K562 (cell line): ENCODE results near the gene MYO1B. TPM values are rescaled to one million over a fixed set of nuclear protein-coding genes. Genes with fewer than 3 reads are reported as not detected.
A peak's percentile ranks its signal among the peaks of the same experiment; 100 is the strongest.

Experiments used
- ELF4 ChIP-seq: fragments of 450-650 bp; formaldehyde crosslinking; IDR thresholded peaks from 2 replicates; pipeline ENCODE4 v1.4.0; 2022; ENCODE audit warnings: missing genetic modification characterization
- FOSL1 ChIP-seq: fragments of 200-800 bp; sonication (Bioruptor generic); conservative IDR thresholded peaks from 2 replicates; pipeline ENCODE4 v1.6.1; 2016; ENCODE audit warnings: missing genetic modification characterization, missing compliant biosample characterization
- GABPB2 ChIP-seq: fragments of 250-450 bp; sonication (Bioruptor Pico); conservative IDR thresholded peaks from 2 replicates; pipeline ENCODE4 v1.5.1; 2021; ENCODE audit warnings: mild to moderate bottlenecking
- HDAC3 ChIP-seq: fragments of 450-650 bp; IDR thresholded peaks from 2 replicates; pipeline ENCODE4 v1.6.1; 2018; ENCODE audit warnings: borderline replicate concordance, mild to moderate bottlenecking, moderate library complexity; ENCODE audit not compliant: partially characterized antibody
- JUN ChIP-seq, 2 experiments: sonication (generic) in 1 of 2; formaldehyde crosslinking in 1 of 2; IDR thresholded peaks; 2 replicates each; pipeline versions ENCODE4 v1.6.1 to v1.8.0; 2012 to 2022; ENCODE audit warnings: borderline replicate concordance in 2 of 2, mild to moderate bottlenecking in 2 of 2, improper control_type of control experiment in 1 of 2, low read depth in 1 of 2, low read length in 1 of 2, missing genetic modification reagents in 1 of 2
- JUNB ChIP-seq: fragments of 450-650 bp; formaldehyde crosslinking; conservative IDR thresholded peaks from 2 replicates; pipeline ENCODE4 v1.4.0; 2020; ENCODE audit warnings: mild to moderate bottlenecking
- L3MBTL2 ChIP-seq: fragments of 450-650 bp; IDR thresholded peaks from 2 replicates; pipeline ENCODE4 v1.6.1; 2016; ENCODE audit warnings: mild to moderate bottlenecking, moderate library complexity
- MYC ChIP-seq, 2 experiments: fragments of 250-450 bp in 1 of 2; sonication (Bioruptor Pico) in 1 of 2; IDR thresholded peaks; 2 replicates each; pipeline versions ENCODE4 v1.5.1 to v1.6.1; 2012 to 2021; ENCODE audit warnings: low read depth in 2 of 2, borderline replicate concordance in 1 of 2, improper control_type of control experiment in 1 of 2, low read length in 1 of 2, mild to moderate bottlenecking in 1 of 2, moderate library complexity in 1 of 2
- NFE2 ChIP-seq: IDR thresholded peaks from 2 replicates; pipeline ENCODE4 v1.6.1; 2014; ENCODE audit warnings: antibody characterized with exemption, low read depth
- RCOR1 ChIP-seq, 2 experiments: IDR thresholded peaks; 2 replicates each; pipeline ENCODE4 v1.6.1; 2012; ENCODE audit warnings: low read depth in 2 of 2, low read length in 2 of 2, borderline replicate concordance in 1 of 2, improper control_type of control experiment in 1 of 2
- SMARCE1 ChIP-seq: fragments of 450-650 bp; IDR thresholded peaks from 2 replicates; pipeline ENCODE4 v1.7.1; 2016; ENCODE audit warnings: mild to moderate bottlenecking
- polyA plus RNA-seq, 8 experiments: library from polyadenylated mRNA; depleted of rRNA in 4 of 8; stranded (reverse) in 5 of 8; unstranded in 3 of 8; fragments of >200 nt; fragmentation: Nextera tagmentation in 2 of 8; fragmentation: Illumina TruSeq in 1 of 8; extraction: Ambion mirVana in 2 of 8; extraction: Trizol in 1 of 8; gene quantifications; 2 replicates each; pipeline versions ENCODE4 v1.2.1 to v1.2.3, GENCODE V29; 2011 to 2014; ENCODE audit warnings: inconsistent platforms in 1 of 8, missing spikeins in 1 of 8
- total RNA-seq, 7 experiments: library from RNA; depleted of rRNA in 6 of 7; stranded (reverse); fragments of >200 nt in 6 of 7; fragmentation: Illumina TruSeq in 2 of 7; extraction: Trizol in 2 of 7; gene quantifications; 2 replicates each; pipeline versions ENCODE4 v1.2.1 to v1.2.3, GENCODE V29; 2011 to 2021; ENCODE audit warnings: low replicate concordance in 1 of 7
- TF ChIP-seq, protein P1 (sequence below), 2 experiments: IDR thresholded peaks in 1 of 2; conservative IDR thresholded peaks in 1 of 2; 2 replicates each; pipeline ENCODE4 v1.6.1; 2016; ENCODE audit warnings: low read depth in 2 of 2, mild to moderate bottlenecking in 1 of 2, missing compliant biosample characterization in 1 of 2, missing genetic modification characterization in 1 of 2, moderate library complexity in 1 of 2
- TF ChIP-seq, protein P2 (sequence below): sonication (generic); formaldehyde crosslinking; IDR thresholded peaks from 2 replicates; pipeline ENCODE4 v1.5.0; 2020; ENCODE audit warnings: missing genetic modification reagents

Gene MYO1B
- total and polyA plus RNA-seq, 9 of the 15 experiments (the other 6 are each of a cell fraction or from before 2014, with no cell fraction given): 0.04 to 0.33 (median 0.20) TPM; not detected in 5

DNA sequence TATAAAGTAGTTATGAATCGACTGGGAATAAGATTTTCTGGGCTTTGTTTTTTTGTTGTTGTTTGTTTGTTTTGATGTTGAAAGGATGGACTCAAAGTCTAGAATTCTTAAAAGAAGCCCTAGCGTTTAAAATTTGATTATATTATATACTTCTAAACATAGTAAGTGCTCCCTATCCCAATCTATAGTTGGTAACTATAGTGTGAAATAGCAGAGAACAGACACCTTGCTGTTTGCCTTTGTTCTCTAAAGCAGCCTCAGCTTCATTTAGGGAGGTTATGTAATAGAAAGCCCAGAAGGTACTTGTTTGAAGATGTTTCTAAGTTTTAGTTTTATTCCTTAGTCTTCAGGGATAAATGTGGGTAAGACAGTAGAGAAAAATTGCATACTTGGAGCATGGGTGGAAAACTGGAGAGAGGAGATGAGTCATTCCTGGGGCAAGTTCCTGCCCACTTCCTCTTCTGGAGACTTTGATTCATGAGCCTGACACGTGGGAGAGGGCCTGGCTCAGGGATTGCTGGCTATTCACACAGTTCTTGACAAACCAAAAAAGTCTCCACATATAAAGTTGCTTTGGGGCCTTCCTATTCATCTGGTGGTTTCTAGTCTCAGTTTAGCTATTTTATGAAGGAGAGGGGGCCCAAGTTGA is 131.9 kb downstream of the MYO1B start (continued):
- TF ChIP-seq MYC (IDR thresholded peaks at IDR 0.05; ENCODE audit: low read depth, low read length) (peak; percentile 63), MYC (CRISPR knock-in tag; IDR thresholded peaks at IDR 0.05; ENCODE audit: borderline replicate concordance, low read depth) (no peak), ELF4 (CRISPR knock-in tag) (no peak), SMARCE1 (peak; percentile 75), GABPB2 (CRISPR knock-in tag) (no peak), FOSL1 (tag) (peak; percentile 92), RCOR1 (IDR thresholded peaks at IDR 0.05; ENCODE audit: borderline replicate concordance in 1 of 2, low read depth in 2 of 2, low read length in 2 of 2) (0 out of 4 replicates have a peak, but pooled peaks of 1 of the 2 experiments have one; percentile 44), L3MBTL2 (peak; percentile 46), JUNB (CRISPR knock-in tag) (peak; percentile 51; the same call in 1 of the 2 replicates), NFE2 (peak; percentile 61), HDAC3 (no peak), JUN (IDR thresholded peaks at IDR 0.05; ENCODE audit: borderline replicate concordance, low read depth, low read length) (peak; percentile 67; the same call in 1 of the 2 replicates), JUN (CRISPR knock-in tag; IDR thresholded peaks at IDR 0.05; ENCODE audit: borderline replicate concordance) (no peak)
- TF ChIP-seq, protein P1, sequence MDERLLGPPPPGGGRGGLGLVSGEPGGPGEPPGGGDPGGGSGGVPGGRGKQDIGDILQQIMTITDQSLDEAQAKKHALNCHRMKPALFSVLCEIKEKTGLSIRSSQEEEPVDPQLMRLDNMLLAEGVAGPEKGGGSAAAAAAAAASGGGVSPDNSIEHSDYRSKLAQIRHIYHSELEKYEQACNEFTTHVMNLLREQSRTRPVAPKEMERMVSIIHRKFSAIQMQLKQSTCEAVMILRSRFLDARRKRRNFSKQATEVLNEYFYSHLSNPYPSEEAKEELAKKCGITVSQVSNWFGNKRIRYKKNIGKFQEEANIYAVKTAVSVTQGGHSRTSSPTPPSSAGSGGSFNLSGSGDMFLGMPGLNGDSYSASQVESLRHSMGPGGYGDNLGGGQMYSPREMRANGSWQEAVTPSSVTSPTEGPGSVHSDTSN (CRISPR knock-in tag; IDR thresholded peaks at IDR 0.05; ENCODE audit: low read depth): 0 out of 2 replicates have a peak, but pooled peaks have one; percentile 43
- TF ChIP-seq, protein P1 (tag; conservative IDR thresholded peaks at IDR 0.05; ENCODE audit: low read depth): peak; percentile 94
- TF ChIP-seq, protein P2, sequence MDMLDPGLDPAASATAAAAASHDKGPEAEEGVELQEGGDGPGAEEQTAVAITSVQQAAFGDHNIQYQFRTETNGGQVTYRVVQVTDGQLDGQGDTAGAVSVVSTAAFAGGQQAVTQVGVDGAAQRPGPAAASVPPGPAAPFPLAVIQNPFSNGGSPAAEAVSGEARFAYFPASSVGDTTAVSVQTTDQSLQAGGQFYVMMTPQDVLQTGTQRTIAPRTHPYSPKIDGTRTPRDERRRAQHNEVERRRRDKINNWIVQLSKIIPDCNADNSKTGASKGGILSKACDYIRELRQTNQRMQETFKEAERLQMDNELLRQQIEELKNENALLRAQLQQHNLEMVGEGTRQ: peak; percentile 36
